ENCODE measurements around the gene HEATR1.

DNA sequence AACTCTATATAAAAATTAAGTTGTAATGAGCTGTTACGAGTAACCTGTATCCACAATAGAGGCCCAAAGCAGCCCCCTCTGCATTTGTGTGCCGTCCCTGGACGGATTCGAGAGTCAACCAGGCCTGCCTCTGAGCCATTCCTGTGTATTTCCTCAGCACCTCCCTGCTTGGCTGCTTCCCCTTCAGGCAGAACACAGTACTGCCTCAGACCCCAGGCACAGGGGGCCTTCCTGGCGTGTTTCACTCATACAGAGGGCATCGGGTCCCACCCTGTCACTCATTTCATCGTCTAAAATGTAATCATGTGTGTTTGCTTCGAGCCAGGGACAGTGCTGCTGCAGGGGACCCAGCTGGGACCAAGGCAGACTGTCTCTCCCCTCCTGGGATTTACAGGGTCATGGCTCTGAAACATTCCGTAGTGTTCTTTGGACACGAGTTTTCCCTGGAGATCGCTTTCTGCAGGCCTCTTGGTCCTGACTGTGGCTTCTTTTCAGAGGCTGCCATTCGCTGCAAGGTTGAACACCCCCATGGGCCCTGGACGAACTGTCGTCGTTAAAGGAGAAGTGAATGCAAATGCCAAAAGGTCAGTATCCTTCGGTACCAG is 61.1 kb downstream of the HEATR1 start:
- TF ChIP-seq, protein P1, sequence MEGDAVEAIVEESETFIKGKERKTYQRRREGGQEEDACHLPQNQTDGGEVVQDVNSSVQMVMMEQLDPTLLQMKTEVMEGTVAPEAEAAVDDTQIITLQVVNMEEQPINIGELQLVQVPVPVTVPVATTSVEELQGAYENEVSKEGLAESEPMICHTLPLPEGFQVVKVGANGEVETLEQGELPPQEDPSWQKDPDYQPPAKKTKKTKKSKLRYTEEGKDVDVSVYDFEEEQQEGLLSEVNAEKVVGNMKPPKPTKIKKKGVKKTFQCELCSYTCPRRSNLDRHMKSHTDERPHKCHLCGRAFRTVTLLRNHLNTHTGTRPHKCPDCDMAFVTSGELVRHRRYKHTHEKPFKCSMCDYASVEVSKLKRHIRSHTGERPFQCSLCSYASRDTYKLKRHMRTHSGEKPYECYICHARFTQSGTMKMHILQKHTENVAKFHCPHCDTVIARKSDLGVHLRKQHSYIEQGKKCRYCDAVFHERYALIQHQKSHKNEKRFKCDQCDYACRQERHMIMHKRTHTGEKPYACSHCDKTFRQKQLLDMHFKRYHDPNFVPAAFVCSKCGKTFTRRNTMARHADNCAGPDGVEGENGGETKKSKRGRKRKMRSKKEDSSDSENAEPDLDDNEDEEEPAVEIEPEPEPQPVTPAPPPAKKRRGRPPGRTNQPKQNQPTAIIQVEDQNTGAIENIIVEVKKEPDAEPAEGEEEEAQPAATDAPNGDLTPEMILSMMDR (conservative IDR thresholded peaks at IDR 0.05; ENCODE audit: low read length) = peak; percentile 28; the same call in 1 of the 2 replicates
- TF ChIP-seq EZH2phosphoT487 (IDR thresholded peaks at IDR 0.05; ENCODE audit: borderline replicate concordance, low read depth, low read length) = no peak
